ENCODE results near the gene PDE10A. TPM values are rescaled to one million over a fixed set of nuclear protein-coding genes. Genes with fewer than 3 reads are reported as not detected.
"Not testable (repeated sequence)": the region's sequence is repeated elsewhere in the genome, so short reads cannot be mapped to it uniquely, and the experiment has no call there.

PDE10A gene
- total RNA-seq, 2 donors from 2014 or later = not detected

DNA sequence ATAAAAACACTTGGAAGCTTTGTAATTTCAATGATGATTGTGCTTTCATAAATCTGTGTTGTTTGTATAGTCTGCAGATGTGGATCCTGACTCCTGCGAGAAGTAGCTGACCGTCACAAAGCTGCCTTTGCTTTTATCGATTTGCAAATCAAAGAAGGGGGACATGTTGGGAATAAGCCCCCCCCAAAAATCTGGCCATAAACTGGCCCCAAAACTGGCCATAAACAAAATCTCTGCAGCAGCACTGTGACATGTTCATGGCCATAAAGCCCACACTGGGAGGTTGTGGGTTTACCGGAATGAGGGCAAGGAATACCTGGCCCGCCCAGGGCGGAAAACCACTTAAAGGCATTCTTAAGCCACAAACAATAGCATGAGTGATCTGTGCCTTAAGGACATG, 199.5 kb downstream of the PDE10A start:
- not testable (repeated sequence) for H3K27me3 Mint-ChIP-seq; H3K4me1 Mint-ChIP-seq; ATAC-seq (replicated peaks); H3K27ac Mint-ChIP-seq; H3K36me3 Mint-ChIP-seq (ENCODE audit: low read depth); H3K4me3 Mint-ChIP-seq
- H3K9me3 Mint-ChIP-seq = peaks cover 24% of the 10 kb centered on the region

DNA sequence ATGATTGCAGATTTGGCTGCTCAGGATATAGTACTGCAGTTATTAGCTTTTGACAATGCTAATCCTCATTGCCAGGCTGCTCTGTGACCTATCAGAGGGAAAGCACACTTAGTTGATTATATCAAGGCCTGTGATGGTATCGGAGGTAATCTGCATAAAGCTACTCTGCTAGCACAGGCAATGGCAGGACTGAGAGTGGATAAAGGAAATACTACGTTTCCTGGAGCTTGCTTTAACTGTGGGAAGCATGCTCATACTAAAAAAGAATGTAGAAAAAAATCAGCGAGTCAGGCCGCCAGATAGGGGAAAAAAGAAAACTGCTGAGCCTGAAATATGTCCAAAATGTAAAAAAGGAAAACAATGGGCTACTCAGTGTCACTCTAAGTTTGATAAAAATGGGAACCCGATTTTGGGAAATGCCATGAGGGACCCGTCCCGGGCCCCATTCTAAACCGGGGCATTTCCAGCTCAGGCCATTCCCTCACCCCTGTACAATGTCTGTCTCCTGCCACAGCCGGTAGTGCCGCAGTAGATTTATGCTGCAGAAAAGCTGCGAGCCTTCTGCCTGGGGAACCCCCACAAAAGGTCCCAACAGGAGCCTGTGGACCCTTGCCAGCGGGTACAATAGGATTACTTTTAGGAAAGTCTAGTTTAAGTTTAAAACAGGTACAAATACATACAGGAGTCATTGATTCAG, 203.3 kb downstream of the PDE10A start:
- ATAC-seq (replicated peaks); H3K27me3 Mint-ChIP-seq; H3K27ac Mint-ChIP-seq; H3K4me1 Mint-ChIP-seq; H3K36me3 Mint-ChIP-seq (ENCODE audit: low read depth); H3K4me3 Mint-ChIP-seq: not testable (repeated sequence)
- peaks cover 12% of the 10 kb centered on the region for H3K9me3 Mint-ChIP-seq

DNA sequence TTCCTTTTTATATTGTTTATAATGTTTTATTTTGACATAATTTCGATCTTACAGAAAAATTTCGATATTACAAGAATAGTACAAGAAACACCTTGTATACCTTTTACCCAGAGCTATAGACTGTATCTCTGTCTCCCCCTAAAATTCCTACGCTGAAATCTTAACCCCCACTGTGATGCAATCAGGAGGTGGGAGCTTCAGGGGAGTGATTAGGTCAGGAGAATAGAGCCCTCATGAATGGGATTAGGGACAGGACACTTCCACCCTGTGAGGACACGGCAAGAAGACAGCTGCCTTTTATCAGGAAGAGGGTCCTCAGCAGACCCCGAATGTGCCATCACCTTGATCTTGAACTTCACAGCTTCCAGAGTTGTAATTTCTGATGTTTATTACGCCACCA, 204.9 kb downstream of the PDE10A start:
- no peak overlapping the region for H3K27ac Mint-ChIP-seq
- no peak overlapping the region for H3K4me3 Mint-ChIP-seq
- H3K4me1 Mint-ChIP-seq = no peaks in the 10 kb centered on the region
- no peaks in the 10 kb centered on the region for H3K36me3 Mint-ChIP-seq (ENCODE audit: low read depth)
- H3K27me3 Mint-ChIP-seq = no peaks in the 10 kb centered on the region
- ATAC-seq (replicated peaks) = no peak
- peaks cover 4% of the 10 kb centered on the region for H3K9me3 Mint-ChIP-seq

DNA sequence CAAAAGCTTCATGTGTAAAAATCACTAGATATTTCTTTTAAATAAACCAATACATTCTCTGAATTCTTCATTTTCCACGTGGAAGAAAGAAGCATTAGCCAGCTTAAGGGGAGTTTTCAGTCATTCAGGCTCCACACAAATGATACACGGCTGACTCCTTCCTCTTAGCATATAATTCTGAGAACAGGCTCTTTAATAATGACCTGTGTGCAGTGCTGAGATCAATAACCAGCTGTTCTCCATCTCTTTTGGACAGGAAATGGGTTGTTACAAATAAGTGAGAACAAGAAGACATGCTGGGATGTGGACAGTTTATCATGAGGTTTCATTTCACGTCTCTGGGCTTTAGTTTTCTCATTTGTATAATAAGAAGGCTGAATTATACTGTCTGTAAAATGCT, 206.8 kb downstream of the PDE10A start:
- Mint-ChIP-seq H3K4me1 (no peaks in the 10 kb centered on the region), H3K27ac (no peak overlapping the region), H3K9me3 (no peaks in the 10 kb centered on the region), H3K4me3 (no peak overlapping the region), H3K27me3 (no peaks in the 10 kb centered on the region), H3K36me3 (ENCODE audit: low read depth) (no peaks in the 10 kb centered on the region)
- no peak for ATAC-seq (replicated peaks)

DNA sequence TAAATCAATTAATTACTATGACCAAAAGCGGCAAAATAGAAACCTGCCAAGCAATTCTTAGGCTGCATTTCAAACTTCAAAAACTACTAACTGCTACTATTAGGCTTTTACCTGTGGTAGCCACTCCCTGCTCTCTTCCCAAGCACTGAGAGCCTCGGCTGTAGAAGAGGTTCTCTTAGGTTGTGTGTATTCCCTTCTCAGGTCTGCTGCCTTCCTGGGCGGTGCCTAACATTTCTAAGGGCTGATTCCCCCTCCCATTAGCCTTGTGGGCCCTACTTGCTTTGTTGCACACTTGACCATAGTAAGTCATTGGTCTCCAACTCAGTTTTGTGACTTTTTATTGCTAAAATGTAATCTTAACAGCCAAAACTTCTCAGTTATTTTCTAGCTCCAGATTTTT, 207.6 kb downstream of the PDE10A start:
- H3K9me3 Mint-ChIP-seq = no peaks in the 10 kb centered on the region
- no peak for ATAC-seq (replicated peaks)
- no peak overlapping the region for H3K27ac Mint-ChIP-seq
- H3K4me1 Mint-ChIP-seq = no peaks in the 10 kb centered on the region
- no peak overlapping the region for H3K4me3 Mint-ChIP-seq
- H3K27me3 Mint-ChIP-seq = no peaks in the 10 kb centered on the region
- no peaks in the 10 kb centered on the region for H3K36me3 Mint-ChIP-seq (ENCODE audit: low read depth)

DNA sequence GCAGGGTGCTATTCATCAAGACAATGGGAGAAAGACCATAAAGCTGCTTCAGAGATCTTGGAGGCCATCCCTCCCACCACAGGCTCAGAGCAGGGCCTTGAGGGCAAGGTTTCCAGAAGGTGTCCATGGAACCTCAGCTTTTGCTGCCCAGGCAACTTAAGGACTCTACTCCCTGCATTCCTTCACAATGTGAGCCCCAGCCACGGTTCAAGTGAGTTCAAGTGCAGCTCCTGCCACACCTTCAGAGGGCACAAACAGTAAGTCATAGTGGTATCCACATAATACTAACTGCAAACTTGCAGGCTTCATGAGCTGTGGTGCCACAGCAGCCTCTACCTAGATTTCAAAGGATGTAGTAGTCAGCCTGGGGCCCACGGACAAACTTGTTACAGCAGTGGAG, 209.6 kb downstream of the PDE10A start:
- no peaks in the 10 kb centered on the region for H3K9me3 Mint-ChIP-seq
- no peaks in the 10 kb centered on the region for H3K27me3 Mint-ChIP-seq
- no peaks in the 10 kb centered on the region for H3K4me1 Mint-ChIP-seq
- no peak overlapping the region for H3K27ac Mint-ChIP-seq
- H3K36me3 Mint-ChIP-seq (ENCODE audit: low read depth) = no peaks in the 10 kb centered on the region
- H3K4me3 Mint-ChIP-seq = no peak overlapping the region
- ATAC-seq (replicated peaks) = no peak

DNA sequence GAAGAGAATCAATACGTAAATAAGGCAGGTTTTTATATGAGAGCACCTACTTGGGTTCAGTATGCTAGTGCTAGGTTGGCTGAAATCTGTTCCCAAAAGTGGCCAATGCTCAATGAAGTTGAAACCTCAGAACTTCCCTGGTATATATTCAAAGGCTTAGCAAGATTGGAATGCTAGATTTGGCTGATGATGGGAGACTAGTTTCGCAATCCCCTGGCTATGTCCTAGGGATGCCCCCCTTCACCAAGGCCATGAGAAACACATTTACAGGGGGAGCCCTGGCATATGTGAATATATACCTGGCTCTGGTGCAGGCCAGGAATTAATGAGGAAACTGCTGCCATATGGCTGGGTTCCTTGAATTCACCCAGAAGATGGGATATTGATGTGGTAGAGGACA, 211.2 kb downstream of the PDE10A start:
- H3K4me1 Mint-ChIP-seq = no peaks in the 10 kb centered on the region
- no peak for ATAC-seq (replicated peaks)
- no peaks in the 10 kb centered on the region for H3K36me3 Mint-ChIP-seq (ENCODE audit: low read depth)
- no peak overlapping the region for H3K4me3 Mint-ChIP-seq
- H3K27me3 Mint-ChIP-seq = no peaks in the 10 kb centered on the region
- H3K9me3 Mint-ChIP-seq = no peaks in the 10 kb centered on the region
- no peak overlapping the region for H3K27ac Mint-ChIP-seq

DNA sequence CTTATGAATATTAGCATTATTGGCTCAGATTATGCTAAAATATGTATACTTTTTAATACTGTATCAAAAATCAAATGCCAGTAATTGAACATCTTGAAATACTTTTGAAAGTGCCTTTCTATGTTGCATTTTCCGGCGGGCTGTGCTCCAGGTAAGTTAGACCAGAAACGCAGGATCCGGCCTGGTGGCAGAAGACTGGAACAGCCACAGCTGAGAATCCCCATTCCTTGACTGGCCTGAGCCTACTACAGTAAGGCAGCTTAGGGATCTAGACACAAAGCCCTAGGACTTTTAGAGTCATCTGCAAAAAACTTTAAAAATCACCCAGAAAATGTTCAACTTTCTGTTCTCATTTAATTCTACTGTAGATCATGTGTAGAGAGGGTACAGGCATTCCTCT, 214.8 kb downstream of the PDE10A start:
- Mint-ChIP-seq H3K27ac (no peak overlapping the region), H3K4me3 (no peak overlapping the region), H3K36me3 (ENCODE audit: low read depth) (no peaks in the 10 kb centered on the region), H3K9me3 (no peaks in the 10 kb centered on the region), H3K27me3 (no peaks in the 10 kb centered on the region), H3K4me1 (no peaks in the 10 kb centered on the region)
- no peak for ATAC-seq (replicated peaks)

DNA sequence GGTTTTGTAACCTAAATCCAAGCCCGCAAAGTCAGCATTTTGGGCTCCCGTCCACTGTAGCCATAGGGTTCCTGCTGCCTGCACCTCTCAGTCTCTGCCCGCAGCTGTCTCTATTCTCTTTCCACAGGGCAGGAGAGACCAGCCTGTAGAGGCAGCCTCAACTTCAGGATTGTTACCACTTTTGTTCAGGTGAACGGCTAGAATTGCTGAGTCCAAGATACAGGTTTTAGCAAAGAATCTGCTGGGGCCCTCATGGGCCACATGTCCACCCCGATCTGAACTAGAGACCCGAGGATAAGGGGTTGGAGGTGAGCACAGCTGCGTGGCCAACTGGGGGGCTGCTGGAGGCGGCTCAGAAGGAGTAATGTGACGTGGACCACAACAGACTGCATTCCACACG, 215.9 kb downstream of the PDE10A start:
- Mint-ChIP-seq H3K4me1 (no peaks in the 10 kb centered on the region), H3K27me3 (no peaks in the 10 kb centered on the region), H3K36me3 (ENCODE audit: low read depth) (no peaks in the 10 kb centered on the region), H3K9me3 (no peaks in the 10 kb centered on the region), H3K27ac (no peak overlapping the region), H3K4me3 (no peak overlapping the region)
- no peak for ATAC-seq (replicated peaks)

DNA sequence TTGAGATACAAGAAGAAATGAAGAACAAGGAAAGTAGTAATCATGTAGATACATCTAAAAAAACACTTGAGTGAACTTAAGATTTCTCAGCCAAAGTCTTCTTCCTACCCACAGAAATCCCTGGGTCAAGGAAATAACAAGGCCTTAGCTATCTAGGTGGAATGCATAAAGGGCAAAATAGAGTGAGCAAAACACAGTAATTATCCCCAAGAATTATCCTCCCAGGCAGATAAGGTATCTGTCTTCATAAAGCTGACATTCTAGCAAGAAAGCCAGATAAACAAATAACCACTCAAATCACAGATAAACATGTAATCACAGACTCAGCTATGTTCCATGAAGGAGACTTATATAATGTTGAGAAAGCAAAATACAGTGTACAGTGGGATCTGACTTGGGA, 216.7 kb downstream of the PDE10A start:
- H3K36me3 Mint-ChIP-seq (ENCODE audit: low read depth) = no peaks in the 10 kb centered on the region
- no peak for ATAC-seq (replicated peaks)
- H3K27me3 Mint-ChIP-seq = no peaks in the 10 kb centered on the region
- no peak overlapping the region for H3K4me3 Mint-ChIP-seq
- no peak overlapping the region for H3K27ac Mint-ChIP-seq
- no peaks in the 10 kb centered on the region for H3K4me1 Mint-ChIP-seq
- H3K9me3 Mint-ChIP-seq = no peaks in the 10 kb centered on the region

DNA sequence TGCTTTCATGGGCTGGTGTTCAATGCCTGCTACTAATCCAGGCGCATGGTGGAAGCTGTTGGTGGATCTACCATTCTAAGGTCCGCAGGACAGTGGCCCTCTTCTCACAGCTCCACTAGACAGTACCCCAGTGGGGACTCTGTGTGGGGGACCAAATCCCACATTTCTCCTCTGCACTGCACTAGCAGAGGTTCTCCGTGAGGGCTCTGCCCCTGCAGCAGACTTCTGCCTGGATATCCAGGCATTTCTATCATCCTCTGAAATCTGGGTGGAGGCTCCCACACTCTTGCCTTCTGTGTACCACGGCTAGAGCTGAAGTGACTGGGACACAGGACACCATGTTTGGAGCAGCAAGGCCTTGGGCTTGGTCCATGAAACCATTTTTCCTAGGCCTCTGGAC, 219.6 kb downstream of the PDE10A start:
- no peaks in the 10 kb centered on the region for H3K9me3 Mint-ChIP-seq
- no peaks in the 10 kb centered on the region for H3K27me3 Mint-ChIP-seq
- H3K4me1 Mint-ChIP-seq = no peaks in the 10 kb centered on the region
- ATAC-seq (replicated peaks) = no peak
- no peak overlapping the region for H3K27ac Mint-ChIP-seq
- H3K36me3 Mint-ChIP-seq (ENCODE audit: low read depth) = no peaks in the 10 kb centered on the region
- H3K4me3 Mint-ChIP-seq = no peak overlapping the region

DNA sequence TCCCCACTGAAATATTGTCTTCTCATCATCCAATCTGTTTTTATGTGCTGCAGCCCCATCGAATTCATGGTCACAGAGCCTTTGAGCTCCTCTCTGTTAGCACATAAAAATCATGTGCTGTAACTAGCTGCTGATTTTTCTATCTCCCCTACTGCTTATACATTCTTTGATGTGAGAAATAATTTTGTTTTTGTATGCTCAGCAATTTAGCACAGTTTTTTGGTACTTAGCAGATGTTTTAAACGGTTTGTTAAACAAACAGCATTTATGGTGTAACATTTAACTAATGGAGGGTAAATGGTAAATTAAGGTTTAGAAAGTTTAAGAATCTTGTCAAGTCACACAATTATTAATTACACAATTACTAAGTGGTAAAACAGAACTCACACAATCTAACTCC, 221.9 kb downstream of the PDE10A start:
- H3K27ac Mint-ChIP-seq = no peak overlapping the region
- no peaks in the 10 kb centered on the region for H3K9me3 Mint-ChIP-seq
- no peaks in the 10 kb centered on the region for H3K36me3 Mint-ChIP-seq (ENCODE audit: low read depth)
- H3K4me1 Mint-ChIP-seq = no peaks in the 10 kb centered on the region
- H3K27me3 Mint-ChIP-seq = no peaks in the 10 kb centered on the region
- no peak for ATAC-seq (replicated peaks)
- no peak overlapping the region for H3K4me3 Mint-ChIP-seq

DNA sequence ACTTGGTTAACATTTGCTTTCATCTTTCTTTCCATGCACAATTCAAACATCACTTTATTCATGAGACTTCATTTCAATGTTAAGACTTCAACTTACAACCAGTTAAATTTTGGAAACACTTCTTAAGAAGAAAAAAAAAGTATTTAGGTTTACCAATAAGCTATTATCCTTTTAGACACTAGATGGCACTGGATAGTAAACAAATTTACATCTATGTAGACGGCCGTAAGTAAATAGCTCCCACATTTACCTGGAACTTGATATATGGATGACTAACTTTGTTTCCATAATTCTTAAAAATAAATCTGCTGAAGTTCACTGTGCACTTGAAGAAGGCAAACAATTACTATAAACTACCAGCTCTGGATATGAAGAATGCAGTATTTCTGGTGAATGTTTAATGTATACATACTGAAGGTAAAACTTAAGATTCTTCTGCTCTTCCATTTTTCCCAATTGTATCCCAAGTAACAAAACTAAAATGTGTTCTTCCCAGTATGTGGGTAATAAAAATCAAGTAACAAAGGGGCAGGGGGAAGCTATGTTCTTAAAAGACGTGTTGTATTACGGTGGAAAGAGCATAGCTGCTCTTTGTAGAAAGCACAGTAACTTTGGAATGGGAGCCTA, 223.0 kb downstream of the PDE10A start:
- H3K4me3 Mint-ChIP-seq = no peak overlapping the region
- no peaks in the 10 kb centered on the region for H3K9me3 Mint-ChIP-seq
- H3K27me3 Mint-ChIP-seq = no peaks in the 10 kb centered on the region
- no peaks in the 10 kb centered on the region for H3K36me3 Mint-ChIP-seq (ENCODE audit: low read depth)
- no peak for ATAC-seq (replicated peaks)
- H3K27ac Mint-ChIP-seq = no peak overlapping the region
- H3K4me1 Mint-ChIP-seq = no peaks in the 10 kb centered on the region

DNA sequence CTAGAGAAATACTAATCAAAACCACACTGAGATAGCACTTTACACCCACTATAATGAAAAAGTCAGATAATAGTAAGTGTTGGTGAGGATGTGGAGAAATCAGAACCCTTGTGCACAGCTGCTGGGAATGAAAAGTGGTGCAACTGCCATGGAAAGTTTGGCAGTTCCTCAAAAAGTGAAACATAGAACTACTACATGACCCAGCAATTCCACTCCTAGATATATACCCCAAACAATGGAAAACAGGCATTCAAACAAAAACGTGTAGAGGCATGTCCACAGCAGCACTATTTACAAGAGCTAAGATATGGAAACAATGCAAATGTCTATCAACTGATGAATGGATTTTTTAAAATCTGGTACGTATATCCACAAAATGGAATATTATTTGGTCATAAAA, 236.1 kb downstream of the PDE10A start:
- Mint-ChIP-seq H3K27ac (no peak overlapping the region), H3K27me3 (no peaks in the 10 kb centered on the region), H3K36me3 (ENCODE audit: low read depth) (no peaks in the 10 kb centered on the region), H3K9me3 (no peaks in the 10 kb centered on the region), H3K4me1 (no peaks in the 10 kb centered on the region), H3K4me3 (no peak overlapping the region)
- ATAC-seq (replicated peaks) = no peak

DNA sequence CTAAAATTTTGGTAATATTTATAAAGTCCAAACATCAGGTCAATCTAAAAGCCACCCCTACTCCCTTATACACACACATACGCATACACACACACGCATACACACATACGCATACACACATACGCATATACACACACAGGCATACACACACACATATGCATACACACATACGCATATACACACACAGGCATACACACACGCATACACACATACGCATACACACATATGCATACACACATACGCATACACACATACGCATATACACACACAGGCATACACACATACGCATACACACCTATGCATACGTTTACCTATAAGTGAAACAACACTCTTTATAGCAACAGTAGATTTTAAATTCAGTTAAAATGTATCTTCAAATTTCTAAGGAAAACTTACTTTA, 240.8 kb downstream of the PDE10A start:
- H3K27ac Mint-ChIP-seq = no peak overlapping the region
- H3K36me3 Mint-ChIP-seq (ENCODE audit: low read depth) = no peaks in the 10 kb centered on the region
- ATAC-seq (replicated peaks) = no peak

More for the DNA sequence above, 240.8 kb downstream of the PDE10A start:
- H3K9me3 Mint-ChIP-seq = no peaks in the 10 kb centered on the region
- H3K27me3 Mint-ChIP-seq = no peaks in the 10 kb centered on the region
- H3K4me1 Mint-ChIP-seq = no peaks in the 10 kb centered on the region
- H3K4me3 Mint-ChIP-seq = no peak overlapping the region
